GM18505 (cell line): ENCODE results near the gene FILIP1.

Source experiments
- ATAC-seq: cut with Tn5 transposase; IDR thresholded peaks from one replicate; pipeline ENCODE4 v1.9.1; 2021; ENCODE audit not compliant: unreplicated experiment
- POLR2A ChIP-seq: IDR thresholded peaks from 4 replicates; pipeline ENCODE4 v1.6.1; 2011; ENCODE audit warnings: borderline replicate concordance; ENCODE audit not compliant: insufficient read depth, insufficient read length; ENCODE audit errors: extremely low read depth

FILIP1 gene

GRCh38 chr6:75429061-75429703, 64.4 kb downstream of the FILIP1 start:
- ATAC-seq: no peak
- no peak for TF ChIP-seq POLR2A

GRCh38 chr6:75428204-75428603, 65.4 kb downstream of the FILIP1 start:
- TF ChIP-seq POLR2A: no peak
- ATAC-seq: no peak

GRCh38 chr6:75427329-75427728, 66.3 kb downstream of the FILIP1 start:
- ATAC-seq: no peak
- no peak for TF ChIP-seq POLR2A

GRCh38 chr6:75424618-75425548, 68.7 kb downstream of the FILIP1 start:
- no peak for ATAC-seq
- no peak for TF ChIP-seq POLR2A

GRCh38 chr6:75423386-75423785, 70.2 kb downstream of the FILIP1 start:
- TF ChIP-seq POLR2A: no peak

GRCh38 chr6:75422024-75422639, 71.5 kb downstream of the FILIP1 start:
- TF ChIP-seq POLR2A: no peak

More at GRCh38 chr6:75423386-75423785, 70.2 kb downstream of the FILIP1 start:
- ATAC-seq: no peak

GRCh38 chr6:75421316-75422023, 72.1 kb downstream of the FILIP1 start:
- TF ChIP-seq POLR2A: no peak

More at GRCh38 chr6:75422024-75422639, 71.5 kb downstream of the FILIP1 start:
- no peak for ATAC-seq

GRCh38 chr6:75419980-75420379, 73.6 kb downstream of the FILIP1 start:
- ATAC-seq: no peak
- no peak for TF ChIP-seq POLR2A

More at GRCh38 chr6:75421316-75422023, 72.1 kb downstream of the FILIP1 start:
- no peak for ATAC-seq

- no peak for ATAC-seq
- no peak for TF ChIP-seq POLR2A
These were observed 74.2 kb downstream of the FILIP1 start for GRCh38 chr6:75419416-75419815.

GRCh38 chr6:75418233-75418632, 75.4 kb downstream of the FILIP1 start:
- no peak for TF ChIP-seq POLR2A
- ATAC-seq: no peak

GRCh38 chr6:75416443-75416842, 77.2 kb downstream of the FILIP1 start:
- TF ChIP-seq POLR2A: no peak
- no peak for ATAC-seq

GRCh38 chr6:75415804-75416203, 77.8 kb downstream of the FILIP1 start:
- no peak for ATAC-seq
- no peak for TF ChIP-seq POLR2A
